IPS-18c (cell line): Measurements from ENCODE around the gene RIPPLY2.
"Not testable (repeated sequence)": the region's sequence is repeated elsewhere in the genome, so short reads cannot be mapped to it uniquely, and the experiment has no call there.

Source experiments
- H3K4me3 ChIP-seq: 2 replicates; pipeline ENCODE4 v1.7.0; 2013; ENCODE audit warnings: low read depth, mild to moderate bottlenecking, low read length, moderate library complexity; ENCODE audit not compliant: insufficient read depth
- H3K9me3 ChIP-seq: one replicate; pipeline ENCODE4 v1.6.1; 2013; ENCODE audit warnings: mild to moderate bottlenecking, low read length, moderate library complexity; ENCODE audit not compliant: control insufficient read depth, insufficient read depth

The RIPPLY2 gene

GRCh38 chr6:83879746-83880145 lies 26.6 kb downstream of the RIPPLY2 start:
- Histone ChIP-seq H3K4me3 (no peak overlapping the region), H3K9me3 (no peaks in the 10 kb centered on the region)

GRCh38 chr6:83883240-83883639 lies 30.1 kb downstream of the RIPPLY2 start:
- Histone ChIP-seq H3K4me3 (no peak overlapping the region), H3K9me3 (no peaks in the 10 kb centered on the region)

DNA sequence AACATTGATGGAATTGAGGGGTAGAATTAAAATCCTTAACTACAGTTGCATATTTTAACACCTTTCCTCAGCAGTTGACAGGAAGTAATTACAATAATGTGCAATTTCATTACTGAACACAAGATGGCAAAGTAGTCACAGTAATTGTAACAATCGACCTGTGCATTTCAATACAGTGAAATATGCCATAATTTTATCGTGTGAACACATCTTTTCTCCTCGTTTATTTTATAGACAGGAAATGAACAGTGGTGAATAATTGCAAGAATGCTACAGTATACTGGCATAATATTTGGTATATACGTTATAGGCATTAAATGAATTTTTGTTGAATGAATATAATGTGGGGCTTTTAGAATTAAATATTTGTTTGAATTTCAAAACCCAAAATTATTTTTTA lies 31.4 kb downstream of the RIPPLY2 start:
- H3K4me3 ChIP-seq = no peak overlapping the region
- no peaks in the 10 kb centered on the region for H3K9me3 ChIP-seq

- no peaks in the 10 kb centered on the region for H3K9me3 ChIP-seq
These were observed 32.8 kb downstream of the RIPPLY2 start for GRCh38 chr6:83885984-83886383.

DNA sequence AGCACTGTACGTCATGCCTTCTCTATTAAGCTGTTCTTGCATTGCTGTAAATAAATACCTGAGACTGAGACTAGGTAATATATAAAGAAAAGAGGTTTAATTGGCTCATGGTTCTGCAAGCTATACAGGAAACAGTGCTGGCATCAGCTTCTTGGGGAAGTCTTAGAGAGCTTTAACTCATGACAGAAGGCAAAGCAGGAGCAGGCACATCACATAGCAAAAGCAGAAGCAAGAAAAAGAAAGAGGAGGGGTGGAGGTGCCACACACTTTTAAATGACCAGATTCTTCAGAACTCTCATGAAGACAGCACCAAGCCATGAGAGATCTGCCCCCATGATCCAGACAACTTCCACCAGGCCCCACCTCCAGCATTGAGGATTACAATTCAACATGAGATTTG lies 36.5 kb downstream of the RIPPLY2 start:
- Histone ChIP-seq H3K4me3 (no peak overlapping the region), H3K9me3 (no peaks in the 10 kb centered on the region)

More at GRCh38 chr6:83885984-83886383, 32.8 kb downstream of the RIPPLY2 start:
- no peak overlapping the region for H3K4me3 ChIP-seq

DNA sequence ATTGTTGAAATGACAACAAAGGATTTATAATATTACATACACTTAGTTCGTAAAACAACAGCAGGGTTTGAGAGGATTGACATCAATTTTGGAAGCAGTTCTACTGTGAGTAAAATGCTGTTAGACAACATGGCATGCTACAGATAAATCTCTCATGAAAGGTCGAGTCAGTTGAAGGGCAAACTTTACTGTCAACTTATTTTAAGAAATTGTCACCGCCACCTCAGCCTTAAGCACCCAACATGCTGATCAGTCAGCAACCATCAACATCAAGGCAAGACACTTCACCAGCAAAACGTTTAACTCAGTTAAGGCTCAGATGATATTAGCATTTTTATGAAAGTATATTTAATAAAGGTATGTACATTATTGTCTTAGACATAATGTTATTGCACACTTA lies 37.4 kb downstream of the RIPPLY2 start:
- Histone ChIP-seq H3K9me3 (no peaks in the 10 kb centered on the region), H3K4me3 (no peak overlapping the region)

DNA sequence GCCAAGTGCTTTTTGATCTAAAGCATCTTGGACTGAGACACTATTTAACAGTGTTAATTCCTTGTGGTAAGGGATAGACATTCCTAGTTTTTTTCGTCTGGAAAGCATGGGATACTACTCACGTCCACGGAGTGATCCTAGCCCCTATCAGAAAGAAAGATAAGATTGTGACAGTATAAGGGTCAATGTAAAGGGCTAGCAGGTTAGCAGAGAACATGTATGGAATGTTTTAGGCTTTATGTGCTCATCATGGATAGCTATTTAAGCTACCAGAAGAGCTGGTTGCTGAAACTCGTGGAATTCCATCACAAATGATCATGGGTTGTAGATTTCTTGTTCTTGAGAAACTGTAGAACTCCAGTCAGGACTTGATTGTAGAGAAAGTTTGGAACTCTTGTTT lies 38.4 kb downstream of the RIPPLY2 start:
- H3K4me3 ChIP-seq = no peak overlapping the region
- no peaks in the 10 kb centered on the region for H3K9me3 ChIP-seq

- Histone ChIP-seq H3K9me3 (no peaks in the 10 kb centered on the region), H3K4me3 (no peak overlapping the region)
These were observed 39.9 kb downstream of the RIPPLY2 start for GRCh38 chr6:83893024-83893423.

DNA sequence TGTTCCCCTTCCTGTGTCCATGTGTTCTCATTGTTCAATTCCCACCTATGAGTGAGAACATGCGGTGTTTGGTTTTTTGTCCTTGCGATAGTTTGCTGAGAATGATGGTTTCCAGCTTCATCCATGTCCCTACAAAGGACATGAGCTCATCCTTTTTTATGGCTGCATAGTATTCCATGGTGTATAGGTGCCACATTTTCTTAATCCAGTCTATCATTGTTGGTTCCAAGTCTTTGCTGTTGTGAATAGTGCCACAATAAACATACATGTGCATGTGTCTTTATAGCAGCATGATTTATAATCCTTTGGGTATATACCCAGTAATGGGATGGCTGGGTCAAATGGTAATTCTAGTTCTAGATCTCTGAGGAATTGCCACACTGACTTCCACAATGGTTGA lies 43.9 kb downstream of the RIPPLY2 start:
- H3K9me3 ChIP-seq, H3K4me3 ChIP-seq: not testable (repeated sequence)

GRCh38 chr6:83901624-83902023 lies 48.5 kb downstream of the RIPPLY2 start:
- Histone ChIP-seq H3K9me3 (peaks cover 2% of the 10 kb centered on the region), H3K4me3 (no peak overlapping the region)

DNA sequence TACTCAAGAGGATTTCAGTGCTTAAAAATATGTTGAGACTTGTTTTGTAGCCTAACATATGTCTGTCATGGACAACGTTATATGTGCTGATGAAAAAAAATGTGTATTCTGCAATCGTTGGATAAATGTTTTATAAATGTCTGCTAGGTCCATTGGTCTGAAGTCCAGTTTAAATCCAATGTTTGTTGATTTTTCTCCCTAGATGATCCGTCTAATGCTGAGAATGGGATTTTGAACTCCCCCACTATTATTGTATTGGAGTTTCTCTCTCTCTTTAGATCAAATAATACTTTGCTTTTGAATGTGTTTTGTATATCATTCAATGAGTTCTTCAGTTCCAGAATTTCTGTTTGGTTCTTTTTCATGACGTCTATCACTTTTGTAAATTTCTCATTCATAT lies 51.2 kb downstream of the RIPPLY2 start:
- Histone ChIP-seq H3K4me3 (no peak overlapping the region), H3K9me3 (peaks cover 2% of the 10 kb centered on the region)

GRCh38 chr6:83905648-83906047 lies 52.5 kb downstream of the RIPPLY2 start:
- H3K4me3 ChIP-seq = no peak overlapping the region
- H3K9me3 ChIP-seq = peaks cover 2% of the 10 kb centered on the region
